DOHH2 (cell line): Measurements from ENCODE around the gene AK9.

Source experiments
- EZH2phosphoT487 ChIP-seq: fragments of 200-600 bp; sonication (generic); IDR thresholded peaks from 2 replicates; pipeline ENCODE4 v1.6.1; 2017; ENCODE audit warnings: borderline replicate concordance, mild to moderate bottlenecking, antibody characterized with exemption, low read length, moderate library complexity, mixed read lengths
- TF ChIP-seq, protein P1 (sequence below): fragments of 200-600 bp; sonication (generic); IDR thresholded peaks from one replicate; pipeline ENCODE4 v1.5.1; 2014; ENCODE audit warnings: antibody characterized with exemption, mild to moderate bottlenecking, low read depth, low read length; ENCODE audit not compliant: poor library complexity, severe bottlenecking

DNA sequence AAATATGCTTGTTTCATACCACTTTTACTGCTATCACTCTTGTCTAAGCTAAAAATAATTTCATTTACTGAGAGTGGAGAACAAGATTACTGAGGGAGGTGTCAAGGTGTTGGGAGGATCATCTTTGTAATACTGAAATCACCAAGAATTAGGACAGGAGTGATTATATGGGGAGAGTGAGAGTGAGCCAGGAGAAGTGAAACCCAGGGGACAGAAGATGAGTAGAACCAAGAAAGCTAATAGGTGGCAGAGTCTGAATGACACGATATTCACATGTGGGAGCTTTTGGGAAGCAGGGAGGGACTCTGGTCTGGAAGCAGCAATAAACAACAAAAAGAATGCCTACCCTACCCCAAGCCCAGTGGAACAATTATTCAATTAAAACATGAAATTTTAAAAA lies 58.6 kb downstream of the AK9 start:
- TF ChIP-seq, protein P1, sequence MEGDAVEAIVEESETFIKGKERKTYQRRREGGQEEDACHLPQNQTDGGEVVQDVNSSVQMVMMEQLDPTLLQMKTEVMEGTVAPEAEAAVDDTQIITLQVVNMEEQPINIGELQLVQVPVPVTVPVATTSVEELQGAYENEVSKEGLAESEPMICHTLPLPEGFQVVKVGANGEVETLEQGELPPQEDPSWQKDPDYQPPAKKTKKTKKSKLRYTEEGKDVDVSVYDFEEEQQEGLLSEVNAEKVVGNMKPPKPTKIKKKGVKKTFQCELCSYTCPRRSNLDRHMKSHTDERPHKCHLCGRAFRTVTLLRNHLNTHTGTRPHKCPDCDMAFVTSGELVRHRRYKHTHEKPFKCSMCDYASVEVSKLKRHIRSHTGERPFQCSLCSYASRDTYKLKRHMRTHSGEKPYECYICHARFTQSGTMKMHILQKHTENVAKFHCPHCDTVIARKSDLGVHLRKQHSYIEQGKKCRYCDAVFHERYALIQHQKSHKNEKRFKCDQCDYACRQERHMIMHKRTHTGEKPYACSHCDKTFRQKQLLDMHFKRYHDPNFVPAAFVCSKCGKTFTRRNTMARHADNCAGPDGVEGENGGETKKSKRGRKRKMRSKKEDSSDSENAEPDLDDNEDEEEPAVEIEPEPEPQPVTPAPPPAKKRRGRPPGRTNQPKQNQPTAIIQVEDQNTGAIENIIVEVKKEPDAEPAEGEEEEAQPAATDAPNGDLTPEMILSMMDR, result no peak
- no peak for TF ChIP-seq EZH2phosphoT487
